ENCODE data around the gene AAK1.
"Not testable (repeated sequence)": the region's sequence is repeated elsewhere in the genome, so short reads cannot be mapped to it uniquely, and the experiment has no call there.

The AAK1 gene

GRCh38 chr2:69623236-69623635 is 20.3 kb downstream of the AAK1 start:
- DNase-seq, result no peak

DNA sequence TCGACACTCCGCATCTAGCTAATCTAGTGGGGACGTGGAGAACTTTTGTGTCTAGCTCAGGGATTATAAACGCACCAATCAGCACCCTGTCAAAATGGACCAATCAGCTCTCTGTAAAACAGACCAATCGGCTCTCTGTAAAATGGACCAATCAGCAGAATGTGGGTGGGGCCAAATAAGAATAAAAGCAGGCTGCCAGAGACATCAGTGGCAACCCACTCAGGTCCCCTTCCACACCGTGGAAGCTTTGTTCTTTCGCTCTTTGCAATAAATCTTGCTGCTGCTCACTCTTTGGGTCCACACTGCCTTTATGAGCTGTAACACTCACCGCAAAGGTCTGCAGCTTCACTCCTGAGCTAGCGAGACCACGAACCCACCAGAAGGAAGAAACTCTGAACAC is 20.7 kb downstream of the AAK1 start:
- not testable (repeated sequence) for DNase-seq

- DNase-seq, result not testable (repeated sequence)
Measured at GRCh38 chr2:69622017-69622540, 21.5 kb downstream of the AAK1 start.

DNA sequence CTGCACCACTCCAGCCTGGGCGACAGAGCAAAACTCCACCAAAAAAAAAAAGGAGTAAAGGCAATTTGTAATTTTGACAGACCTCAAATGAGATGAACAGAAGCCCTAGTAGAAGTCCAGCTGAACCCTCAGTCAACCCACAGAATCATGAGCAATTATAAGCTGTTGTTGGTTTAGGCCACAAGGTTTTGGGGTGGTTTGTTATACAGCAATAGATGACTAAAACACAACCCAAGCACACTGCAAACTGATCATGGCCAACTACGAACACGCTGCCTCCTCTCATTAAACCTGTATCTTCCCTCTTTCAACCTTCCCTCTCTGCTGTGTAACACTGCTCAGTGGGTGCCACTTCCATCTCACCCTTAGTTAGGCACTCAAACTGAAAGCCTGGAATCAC is 22.1 kb downstream of the AAK1 start:
- no peak for DNase-seq

DNA sequence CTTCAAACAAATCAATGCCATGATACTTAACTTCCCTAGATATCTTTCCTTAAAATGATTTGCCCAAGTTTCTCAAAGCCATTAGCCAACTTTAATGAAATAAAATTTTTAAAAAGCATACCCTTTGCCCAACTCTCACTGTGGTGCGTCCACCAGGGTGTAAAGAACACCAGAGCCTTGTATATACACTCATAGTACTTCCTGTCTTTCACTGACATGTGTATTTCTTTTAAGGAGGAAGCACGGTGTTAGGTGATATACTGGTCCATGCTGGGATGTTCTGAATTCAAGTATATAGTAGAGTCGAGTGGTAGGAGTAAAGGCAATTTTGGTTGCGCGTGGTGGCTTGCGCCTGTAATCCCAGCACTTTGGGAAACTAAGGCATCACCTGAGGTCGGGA is 22.7 kb downstream of the AAK1 start:
- no peak for DNase-seq

DNA sequence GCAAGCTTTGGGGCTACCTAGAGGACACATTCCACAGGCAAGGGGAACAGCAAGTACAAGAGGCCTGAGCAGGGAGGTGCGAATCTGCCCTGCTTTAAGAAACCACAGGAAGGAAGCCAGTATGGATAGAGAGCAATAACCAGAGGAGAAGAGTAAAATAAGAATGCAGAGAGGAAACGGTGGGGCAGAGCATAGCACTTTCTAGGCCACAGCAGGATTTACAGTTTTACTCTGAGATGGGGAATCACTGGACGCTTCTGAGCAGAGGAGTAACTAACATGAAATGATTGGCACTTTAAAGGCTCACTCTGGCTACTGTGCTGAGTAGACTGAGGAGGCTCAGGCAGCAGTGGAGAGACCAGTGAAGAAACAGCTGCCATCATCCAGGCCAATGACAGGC is 23.8 kb downstream of the AAK1 start:
- no peak for DNase-seq

GRCh38 chr2:69618362-69618761 is 25.2 kb downstream of the AAK1 start:
- DNase-seq, result no peak

- no peak for DNase-seq
Measured at GRCh38 chr2:69617744-69618143, 25.8 kb downstream of the AAK1 start.

DNA sequence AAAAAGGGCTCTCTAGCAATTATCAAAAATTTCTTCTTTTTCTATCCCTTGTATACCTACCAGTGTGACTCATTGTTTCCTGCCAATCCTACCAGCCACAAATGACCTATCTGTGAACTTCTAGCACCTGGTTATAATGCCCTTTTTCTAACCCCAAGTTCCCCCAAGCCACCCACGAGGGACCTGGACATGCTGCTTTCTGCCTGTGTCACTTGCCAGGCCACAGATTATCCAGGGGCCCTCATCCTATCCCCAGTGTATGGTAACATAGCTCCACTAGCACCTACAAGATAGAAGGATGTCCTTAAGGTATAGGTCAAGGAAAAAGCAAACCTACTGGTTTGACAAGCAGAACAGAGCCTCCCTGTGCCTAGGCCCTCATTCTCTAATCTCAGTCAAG is 26.8 kb downstream of the AAK1 start:
- no peak for DNase-seq

DNA sequence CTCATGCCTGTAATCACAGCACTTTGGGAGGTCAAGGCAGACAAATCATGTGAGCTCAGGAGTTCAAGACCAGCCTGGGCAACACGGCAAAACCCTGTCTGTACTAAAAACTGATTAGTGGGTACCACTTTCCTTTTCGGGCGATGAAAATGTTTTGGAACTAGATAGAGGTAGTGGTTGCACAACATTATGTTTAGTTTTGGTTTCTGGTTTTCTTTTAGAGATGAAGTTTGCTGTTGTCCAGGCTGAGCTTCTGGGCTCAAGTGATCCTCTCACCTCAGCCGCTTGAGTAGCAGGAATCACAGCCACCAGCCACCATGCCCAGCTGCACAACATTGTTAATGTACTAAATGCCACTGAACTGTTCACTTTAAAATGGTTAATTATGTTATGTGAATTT is 27.6 kb downstream of the AAK1 start:
- DNase-seq, result no peak

GRCh38 chr2:69615078-69615625 is 28.4 kb downstream of the AAK1 start:
- DNase-seq, result no peak

GRCh38 chr2:69612707-69613106 is 30.8 kb downstream of the AAK1 start:
- DNase-seq, result no peak

DNA sequence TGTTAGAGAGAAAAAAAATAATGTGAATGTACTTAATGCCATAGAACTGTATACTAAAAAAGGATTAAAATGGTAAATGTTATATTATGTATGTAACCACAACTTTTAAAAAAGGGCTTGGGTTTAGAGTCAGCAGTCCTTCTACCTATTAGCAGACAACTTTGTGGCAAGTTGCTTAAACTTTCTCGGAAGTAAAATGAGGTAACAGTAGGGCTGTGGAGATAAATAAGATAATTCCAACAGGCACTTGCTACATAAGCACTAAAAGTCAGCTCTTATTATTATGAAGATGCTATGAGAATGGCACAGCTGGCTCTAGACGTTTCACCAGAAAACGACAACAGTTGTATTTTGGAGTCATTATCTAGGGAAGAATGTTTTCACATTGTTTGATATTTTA is 31.3 kb downstream of the AAK1 start:
- DNase-seq, result no peak

DNA sequence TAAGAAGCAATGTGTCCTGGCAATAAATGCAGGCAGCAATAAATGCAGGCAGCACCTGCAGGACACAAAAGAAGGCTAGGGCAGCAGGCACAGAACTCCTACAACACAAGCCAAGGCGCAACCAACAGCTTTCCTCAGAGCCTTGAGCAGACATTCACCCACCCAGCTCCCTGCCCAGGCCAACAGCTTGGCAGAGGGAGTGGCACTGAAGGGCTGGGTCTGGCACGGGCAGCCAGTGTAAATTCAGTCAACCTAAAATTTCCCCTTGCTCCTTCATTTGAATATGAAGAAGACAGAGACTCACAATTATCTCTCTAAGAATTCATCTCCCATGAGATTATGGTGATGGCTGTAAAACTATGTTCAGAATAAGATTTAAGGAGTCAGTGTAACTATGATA is 35.4 kb downstream of the AAK1 start:
- no peak for DNase-seq

GRCh38 chr2:69606771-69607170 is 36.8 kb downstream of the AAK1 start:
- DNase-seq, result not testable (repeated sequence)

DNA sequence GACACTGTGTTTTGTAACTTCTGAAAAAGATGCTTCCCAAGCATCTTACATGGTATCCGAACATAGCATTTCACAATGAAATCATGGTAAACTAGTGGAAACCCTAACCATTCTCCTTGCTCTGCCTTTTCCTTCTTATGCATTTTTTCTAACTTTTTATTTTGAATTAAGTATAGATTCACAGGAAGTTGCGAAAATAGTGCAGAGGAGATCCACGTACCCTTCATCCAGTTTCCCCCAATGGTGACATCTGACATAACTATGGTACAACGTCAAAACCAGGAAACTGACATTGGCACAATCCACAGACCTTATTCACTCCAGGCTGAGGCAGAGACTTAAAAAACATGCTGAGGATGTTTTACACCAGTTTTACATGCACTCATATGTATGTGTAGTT is 38.3 kb downstream of the AAK1 start:
- no peak for DNase-seq

GRCh38 chr2:69604836-69605235 is 38.7 kb downstream of the AAK1 start:
- no peak for DNase-seq

DNA sequence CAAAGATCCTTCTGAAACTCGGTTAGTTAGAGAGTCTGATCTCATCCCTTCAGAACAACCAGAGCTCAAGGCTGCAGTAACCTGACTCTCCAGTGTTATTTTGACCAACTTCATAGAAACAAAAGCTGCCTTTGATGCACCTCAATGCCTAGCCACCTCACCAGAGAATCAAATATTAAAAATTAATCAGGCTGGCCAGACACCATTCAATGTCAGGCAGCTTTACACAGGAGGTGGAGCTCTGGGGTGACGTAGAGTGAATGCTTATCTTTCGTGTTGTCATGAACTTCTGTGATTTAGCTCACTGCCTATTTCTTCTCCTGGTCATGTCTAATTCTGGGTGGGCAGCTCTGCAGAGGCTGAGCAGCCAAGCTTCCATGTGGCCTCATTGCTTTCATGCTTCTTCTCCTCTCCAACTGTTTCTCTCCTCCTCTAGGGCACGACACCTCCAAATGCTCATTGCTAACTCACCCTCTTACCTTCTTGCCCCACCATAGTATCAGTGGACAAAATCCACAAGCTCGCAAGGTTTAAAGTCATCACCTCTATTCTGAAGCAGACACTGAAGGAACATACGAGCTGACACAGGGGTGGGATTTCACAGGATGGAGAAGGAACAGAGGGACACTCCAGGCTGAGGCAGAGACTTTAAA is 39.4 kb downstream of the AAK1 start:
- no peak for DNase-seq

- DNase-seq, result no peak
Measured at GRCh38 chr2:69603146-69603743, 40.3 kb downstream of the AAK1 start.

GRCh38 chr2:69601179-69601612 is 42.3 kb downstream of the AAK1 start:
- DNase-seq, result no peak

GRCh38 chr2:69600425-69600824 is 43.1 kb downstream of the AAK1 start:
- DNase-seq, result no peak

DNA sequence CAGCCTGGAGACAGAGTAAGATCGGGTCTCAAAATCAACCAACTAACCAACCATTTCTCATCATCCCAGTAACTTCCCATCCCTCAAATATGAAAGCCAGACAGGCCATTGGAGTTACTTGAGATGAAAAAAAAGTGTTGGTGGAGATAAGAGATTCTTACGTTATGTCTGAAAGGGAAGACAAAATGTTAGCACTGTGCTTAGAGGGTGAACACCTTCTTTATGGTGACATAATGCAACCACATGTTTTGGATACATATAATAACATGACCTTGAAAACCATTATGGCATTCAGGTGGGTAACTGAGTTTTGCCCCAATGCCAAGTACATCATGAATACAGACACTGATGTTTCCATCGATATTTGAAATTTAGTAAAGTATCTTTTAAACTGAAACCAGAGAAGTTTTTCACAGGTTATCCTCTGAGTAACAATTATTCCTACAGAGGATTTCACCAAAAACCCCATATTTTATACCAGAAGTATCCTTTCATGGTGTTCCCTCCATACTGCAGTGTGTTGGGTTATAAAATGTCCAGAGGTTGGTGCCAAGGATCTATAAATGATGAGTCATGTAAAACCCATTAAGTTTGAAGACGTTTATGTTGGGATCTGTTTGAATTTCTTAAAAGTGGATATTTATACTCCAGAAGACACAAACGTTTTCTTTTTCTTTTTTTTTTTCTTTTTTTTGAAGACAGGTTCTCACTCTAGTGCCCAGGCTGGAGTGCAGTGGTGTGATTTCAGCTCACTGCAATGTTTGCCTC is 45.5 kb downstream of the AAK1 start:
- DNase-seq, result no peak

DNA sequence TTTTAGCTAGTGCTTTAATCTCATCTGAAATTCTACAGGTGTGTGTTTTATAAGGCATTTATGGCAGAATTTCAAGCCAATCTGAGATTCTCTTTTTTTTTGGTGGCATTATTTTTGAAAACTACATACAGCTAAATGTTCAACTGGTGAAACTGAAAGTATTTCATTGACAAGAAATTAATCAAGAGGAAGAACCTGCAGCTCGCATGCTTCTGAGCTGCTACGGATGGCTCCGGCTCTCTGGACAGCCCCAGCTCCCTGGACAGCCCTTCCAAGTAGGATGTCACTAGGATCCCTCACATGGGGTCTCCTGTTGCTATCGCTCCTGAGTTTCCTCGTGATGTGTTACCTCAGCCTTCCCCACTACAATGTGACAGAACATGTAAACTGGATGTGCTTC is 46.4 kb downstream of the AAK1 start:
- DNase-seq, result no peak

DNA sequence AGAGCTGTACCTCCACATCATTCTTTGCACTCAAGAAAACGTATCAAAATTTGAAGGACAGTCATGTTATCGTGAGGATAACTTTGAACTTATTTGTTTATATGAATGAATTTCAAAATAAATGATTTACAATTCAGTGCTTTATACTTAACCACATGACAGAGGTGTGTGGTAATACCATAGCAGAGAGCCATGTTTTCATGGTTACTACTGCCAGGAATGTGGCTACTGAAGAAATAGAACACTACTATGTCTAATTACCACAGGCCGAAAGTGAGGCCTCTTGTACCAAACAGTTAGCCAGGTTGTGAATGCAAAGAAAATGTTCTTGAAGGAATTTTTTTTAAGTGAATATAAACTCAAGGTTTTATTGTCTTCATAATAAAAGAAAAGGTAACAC is 49.2 kb downstream of the AAK1 start:
- no peak for DNase-seq
